ENCODE data around the gene TBC1D4.

DNA sequence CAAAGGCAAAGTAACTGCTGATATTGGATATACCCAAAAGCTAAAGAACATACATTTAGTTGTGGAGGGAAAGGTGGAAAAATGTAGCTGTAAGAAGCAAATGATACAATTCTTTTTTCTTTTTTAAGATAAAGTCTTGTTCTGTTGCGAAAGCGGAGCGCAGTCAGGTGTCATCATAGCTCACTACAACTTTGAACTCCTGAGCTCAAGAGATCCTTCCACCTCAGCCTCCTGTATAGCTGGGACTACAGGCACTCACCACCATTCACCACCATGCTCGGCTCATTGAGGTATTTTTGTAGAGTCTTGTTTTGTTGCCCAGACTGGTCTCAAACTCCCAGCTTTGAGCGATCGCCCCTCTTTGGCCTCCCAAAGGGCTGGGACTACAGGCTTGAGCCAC is 38.0 kb downstream of the TBC1D4 start:
- TF ChIP-seq, protein P1, sequence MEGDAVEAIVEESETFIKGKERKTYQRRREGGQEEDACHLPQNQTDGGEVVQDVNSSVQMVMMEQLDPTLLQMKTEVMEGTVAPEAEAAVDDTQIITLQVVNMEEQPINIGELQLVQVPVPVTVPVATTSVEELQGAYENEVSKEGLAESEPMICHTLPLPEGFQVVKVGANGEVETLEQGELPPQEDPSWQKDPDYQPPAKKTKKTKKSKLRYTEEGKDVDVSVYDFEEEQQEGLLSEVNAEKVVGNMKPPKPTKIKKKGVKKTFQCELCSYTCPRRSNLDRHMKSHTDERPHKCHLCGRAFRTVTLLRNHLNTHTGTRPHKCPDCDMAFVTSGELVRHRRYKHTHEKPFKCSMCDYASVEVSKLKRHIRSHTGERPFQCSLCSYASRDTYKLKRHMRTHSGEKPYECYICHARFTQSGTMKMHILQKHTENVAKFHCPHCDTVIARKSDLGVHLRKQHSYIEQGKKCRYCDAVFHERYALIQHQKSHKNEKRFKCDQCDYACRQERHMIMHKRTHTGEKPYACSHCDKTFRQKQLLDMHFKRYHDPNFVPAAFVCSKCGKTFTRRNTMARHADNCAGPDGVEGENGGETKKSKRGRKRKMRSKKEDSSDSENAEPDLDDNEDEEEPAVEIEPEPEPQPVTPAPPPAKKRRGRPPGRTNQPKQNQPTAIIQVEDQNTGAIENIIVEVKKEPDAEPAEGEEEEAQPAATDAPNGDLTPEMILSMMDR (IDR thresholded peaks at IDR 0.05), result no peak
- TF ChIP-seq POLR2A (IDR thresholded peaks at IDR 0.05; ENCODE audit: low read depth) (no peak), POLR2AphosphoS5 (IDR thresholded peaks at IDR 0.05) (no peak), EP300 (IDR thresholded peaks at IDR 0.05) (no peak)

All from esophagus muscularis mucosa (tissue), 4 donors.